Measurements from ENCODE around the gene OAF. TPM values are rescaled to one million over a fixed set of nuclear protein-coding genes. Genes with fewer than 3 reads are reported as not detected.

OAF gene
- total RNA-seq, 2 donors from 2014 or later = 142 to 152 TPM

GRCh38 chr11:120169981-120170698 is 40.7 kb upstream of the OAF start:
- DNase-seq = peak; percentile 22
- no peaks in the 10 kb centered on the region for H3K36me3 ChIP-seq
- TF ChIP-seq CTCF (IDR thresholded peaks at IDR 0.05) = no peak
- H3K27me3 ChIP-seq = peaks cover 6% of the 10 kb centered on the region
- H3K9me3 ChIP-seq = no peaks in the 10 kb centered on the region
- no peak overlapping the region for H3K27ac ChIP-seq
- intact Hi-C loops (cut with DNase I) = no loop called here
- peaks cover 3% of the 10 kb centered on the region for H3K4me1 ChIP-seq
- H3K4me3 ChIP-seq = no peak overlapping the region
- H3K9ac ChIP-seq (ENCODE audit: low read depth in 2 of 2, low read length in 2 of 2) = no peak overlapping the region

GRCh38 chr11:120170741-120171261 is 40.0 kb upstream of the OAF start:
- DNase-seq = no peak
- Histone ChIP-seq H3K27ac (no peak overlapping the region), H3K4me1 (peaks cover 3% of the 10 kb centered on the region), H3K4me3 (no peak overlapping the region), H3K27me3 (peaks cover 6% of the 10 kb centered on the region), H3K36me3 (no peaks in the 10 kb centered on the region), H3K9me3 (no peaks in the 10 kb centered on the region), H3K9ac (ENCODE audit: low read depth in 2 of 2, low read length in 2 of 2) (no peak overlapping the region)
- intact Hi-C loops (cut with DNase I) = no loop called here
- TF ChIP-seq CTCF (IDR thresholded peaks at IDR 0.05) = no peak

GRCh38 chr11:120172054-120172911 is 38.5 kb upstream of the OAF start:
- H3K9me3 ChIP-seq = no peaks in the 10 kb centered on the region
- TF ChIP-seq CTCF (IDR thresholded peaks at IDR 0.05) = peak; percentile 81
- H3K27ac ChIP-seq = no peak overlapping the region
- peaks cover 3% of the 10 kb centered on the region for H3K4me1 ChIP-seq
- DNase-seq = peak; percentile 71
- intact Hi-C loops (cut with DNase I) = loop anchor here (1.0 to 2.0 kb wide), 2 partner anchors 57 to 127 kb away; no protein-coding TSS in a partner anchor
- no peak overlapping the region for H3K9ac ChIP-seq (ENCODE audit: low read depth in 2 of 2, low read length in 2 of 2)
- no peak overlapping the region for H3K4me3 ChIP-seq
- peaks cover 6% of the 10 kb centered on the region for H3K27me3 ChIP-seq
- H3K36me3 ChIP-seq = no peaks in the 10 kb centered on the region

GRCh38 chr11:120173019-120173705 is 37.7 kb upstream of the OAF start:
- no peak for TF ChIP-seq CTCF (IDR thresholded peaks at IDR 0.05)
- Histone ChIP-seq H3K9ac (ENCODE audit: low read depth in 2 of 2, low read length in 2 of 2) (no peak overlapping the region), H3K9me3 (no peaks in the 10 kb centered on the region), H3K27ac (no peak overlapping the region), H3K36me3 (no peaks in the 10 kb centered on the region), H3K4me1 (peaks cover 3% of the 10 kb centered on the region), H3K4me3 (no peak overlapping the region), H3K27me3 (peaks cover 4% of the 10 kb centered on the region)
- no peak for DNase-seq
- intact Hi-C loops (cut with DNase I) = loop anchor here (2.0 kb wide), 1 partner anchor 126 kb away; no protein-coding TSS in a partner anchor

- H3K4me3 ChIP-seq = no peak overlapping the region
- DNase-seq = no peak
Measured at GRCh38 chr11:120173807-120174206, 37.0 kb upstream of the OAF start.

More at GRCh38 chr11:120173807-120174206, 37.0 kb upstream of the OAF start:
- TF ChIP-seq CTCF (IDR thresholded peaks at IDR 0.05) = no peak
- no peaks in the 10 kb centered on the region for H3K36me3 ChIP-seq
- no peak overlapping the region for H3K27ac ChIP-seq
- H3K27me3 ChIP-seq = no peaks in the 10 kb centered on the region
- intact Hi-C loops (cut with DNase I) = loop anchor here (2.0 kb wide), 1 partner anchor 125 kb away; no protein-coding TSS in a partner anchor
- no peak overlapping the region for H3K9ac ChIP-seq (ENCODE audit: low read depth in 2 of 2, low read length in 2 of 2)
- H3K9me3 ChIP-seq = no peaks in the 10 kb centered on the region
- peaks cover 3% of the 10 kb centered on the region for H3K4me1 ChIP-seq
